SK-N-MC (cell line): Measurements from ENCODE around the gene ADARB1.
"Not testable (repeated sequence)": the region's sequence is repeated elsewhere in the genome, so short reads cannot be mapped to it uniquely, and the experiment has no call there.

Experiments
- DNase-seq: peaks from one replicate; pipeline ENCODE4 v3.0.0-alpha.2; 2011; ENCODE audit warnings: low read depth, low spot score
- H3K27ac ChIP-seq: fragments of 200-600 bp; sonication (generic); 2 replicates; pipeline ENCODE4 v1.5.1; 2016; ENCODE audit warnings: mixed run types
- H3K36me3 ChIP-seq: fragments of 200-600 bp; sonication (generic); 2 replicates; pipeline ENCODE4 v1.6.1; 2017; ENCODE audit warnings: antibody characterized with exemption, low read length, mixed read lengths; ENCODE audit not compliant: insufficient read depth
- H3K4me3 ChIP-seq: fragments of 200-600 bp; sonication (generic); 2 replicates; pipeline ENCODE4 v1.5.1; 2016
- H3K9ac ChIP-seq: fragments of 200-600 bp; sonication (generic); 2 replicates; pipeline ENCODE4 v1.8.0; 2017; ENCODE audit warnings: mixed run types, mixed read lengths; ENCODE audit not compliant: insufficient read length
- H3K9me3 ChIP-seq: fragments of 200-600 bp; sonication (generic); 2 replicates; pipeline ENCODE4 v1.6.1; 2017; ENCODE audit warnings: low read depth, mild to moderate bottlenecking, antibody characterized with exemption, low read length, moderate library complexity, mixed read lengths
- EZH2 ChIP-seq: fragments of 200-600 bp; sonication (generic); IDR thresholded peaks from one replicate; pipeline ENCODE4 v1.6.1; 2017; ENCODE audit warnings: antibody characterized with exemption
- FOXP2 ChIP-seq: optimal IDR thresholded peaks from 2 replicates; pipeline ENCODE3; 2011; ENCODE audit warnings: mild to moderate bottlenecking, moderate library complexity; ENCODE audit not compliant: insufficient read depth; ENCODE audit errors: extremely low read length, control extremely low read depth
- POLR2AphosphoS5 ChIP-seq: IDR thresholded peaks from 2 replicates; pipeline ENCODE4 v1.6.1; 2012; ENCODE audit warnings: mild to moderate bottlenecking, low read depth, low read length, borderline replicate concordance

ADARB1 gene

GRCh38 chr21:45125357-45125756 is 51.0 kb downstream of the ADARB1 start:
- peak overlapping the region; percentile 67 for H3K27ac ChIP-seq
- no peaks in the 10 kb centered on the region; the same call in 1 of the 2 replicates for H3K36me3 ChIP-seq
- DNase-seq: no peak
- H3K9ac ChIP-seq: peak overlapping the region; percentile 30
- TF ChIP-seq EZH2 (no peak), FOXP2 (no peak), POLR2AphosphoS5 (no peak)
- H3K9me3 ChIP-seq: no peaks in the 10 kb centered on the region
- H3K4me3 ChIP-seq: no peak overlapping the region

- no peak overlapping the region; the same call in 1 of the 2 replicates for H3K27ac ChIP-seq
- H3K4me3 ChIP-seq: no peak overlapping the region
- no peaks in the 10 kb centered on the region; the same call in 1 of the 2 replicates for H3K36me3 ChIP-seq
- H3K9me3 ChIP-seq: no peaks in the 10 kb centered on the region
- H3K9ac ChIP-seq: no peak overlapping the region
- no peak for DNase-seq
- TF ChIP-seq POLR2AphosphoS5 (no peak), FOXP2 (no peak), EZH2 (no peak)
These were observed 51.8 kb downstream of the ADARB1 start for GRCh38 chr21:45126204-45126626.

GRCh38 chr21:45126983-45127382 is 52.6 kb downstream of the ADARB1 start:
- Histone ChIP-seq H3K9ac (no peak overlapping the region), H3K4me3 (no peak overlapping the region), H3K36me3 (no peaks in the 10 kb centered on the region; the same call in 1 of the 2 replicates), H3K9me3 (no peaks in the 10 kb centered on the region), H3K27ac (no peak overlapping the region)
- no peak for TF ChIP-seq POLR2AphosphoS5
- no peak for TF ChIP-seq FOXP2
- no peak for TF ChIP-seq EZH2
- no peak for DNase-seq

- TF ChIP-seq POLR2AphosphoS5: no peak
- TF ChIP-seq FOXP2: no peak
- no peak for TF ChIP-seq EZH2
- H3K4me3 ChIP-seq: no peak overlapping the region
- H3K9me3 ChIP-seq: no peaks in the 10 kb centered on the region
- peak overlapping the region; percentile 100 for H3K27ac ChIP-seq
- no peak for DNase-seq
- H3K36me3 ChIP-seq: no peaks in the 10 kb centered on the region; the same call in 1 of the 2 replicates
- peak overlapping the region; percentile 48 for H3K9ac ChIP-seq
These were observed 53.6 kb downstream of the ADARB1 start for GRCh38 chr21:45127937-45128336.

GRCh38 chr21:45128613-45129188 is 54.3 kb downstream of the ADARB1 start:
- TF ChIP-seq POLR2AphosphoS5 (no peak), FOXP2 (no peak), EZH2 (no peak)
- Histone ChIP-seq H3K9me3 (no peaks in the 10 kb centered on the region), H3K36me3 (no peaks in the 10 kb centered on the region; the same call in 1 of the 2 replicates), H3K9ac (peak overlapping the region; percentile 78), H3K4me3 (no peak overlapping the region), H3K27ac (peak overlapping the region; percentile 100)
- peak; percentile 39 for DNase-seq

- TF ChIP-seq EZH2 (no peak), FOXP2 (no peak), POLR2AphosphoS5 (no peak)
- Histone ChIP-seq H3K9ac (peak overlapping the region; percentile 78), H3K27ac (peak overlapping the region; percentile 100), H3K36me3 (no peaks in the 10 kb centered on the region; the same call in 1 of the 2 replicates), H3K4me3 (peak overlapping the region; percentile 78), H3K9me3 (no peaks in the 10 kb centered on the region)
- DNase-seq: no peak
These were observed 55.0 kb downstream of the ADARB1 start for GRCh38 chr21:45129189-45129923.

GRCh38 chr21:45130324-45130774 is 56.0 kb downstream of the ADARB1 start:
- no peak for TF ChIP-seq FOXP2
- TF ChIP-seq POLR2AphosphoS5: no peak; the same call in 1 of the 2 replicates
- TF ChIP-seq EZH2: no peak
- H3K9ac ChIP-seq: peak overlapping the region; percentile 96
- H3K27ac ChIP-seq: peak overlapping the region; percentile 100
- peak overlapping the region; percentile 78 for H3K4me3 ChIP-seq
- H3K9me3 ChIP-seq: no peaks in the 10 kb centered on the region
- peak; percentile 94 for DNase-seq
- no peaks in the 10 kb centered on the region; the same call in 1 of the 2 replicates for H3K36me3 ChIP-seq

GRCh38 chr21:45131537-45131999 is 57.2 kb downstream of the ADARB1 start:
- Histone ChIP-seq H3K4me3 (no peak overlapping the region), H3K36me3 (no peaks in the 10 kb centered on the region; the same call in 1 of the 2 replicates), H3K27ac (peak overlapping the region; percentile 100), H3K9ac (peak overlapping the region; percentile 96), H3K9me3 (no peaks in the 10 kb centered on the region)
- DNase-seq: no peak
- TF ChIP-seq FOXP2 (no peak), EZH2 (no peak), POLR2AphosphoS5 (no peak)

GRCh38 chr21:45132841-45133573 is 58.6 kb downstream of the ADARB1 start:
- Histone ChIP-seq H3K36me3 (no peaks in the 10 kb centered on the region), H3K27ac (peak overlapping the region; percentile 100), H3K9ac (peak overlapping the region; percentile 96), H3K9me3 (no peaks in the 10 kb centered on the region), H3K4me3 (peak overlapping the region; percentile 58)
- TF ChIP-seq FOXP2 (no peak), EZH2 (no peak), POLR2AphosphoS5 (no peak)
- DNase-seq: peak; percentile 34

GRCh38 chr21:45133574-45134278 is 59.3 kb downstream of the ADARB1 start:
- not testable (repeated sequence) for H3K9me3 ChIP-seq, H3K36me3 ChIP-seq, H3K4me3 ChIP-seq, DNase-seq
- peak overlapping the region; percentile 96 for H3K9ac ChIP-seq
- peak overlapping the region; percentile 100 for H3K27ac ChIP-seq
